Kidney capillary endothelial cell (primary cell): ENCODE results near the gene HTR1B.

Experiments used
- DNase-seq: peaks from one replicate; pipeline ENCODE4 v3.0.0-alpha.2; 2018; ENCODE audit warnings: low spot score

HTR1B gene

GRCh38 chr6:77463308-77463860, at the start of gene HTR1B:
HTR1B (minus strand) TSS chr6:77463491; CDS start chr6:77463403, 88 bp downstream.
- no peak for DNase-seq

- no peak for DNase-seq
Measured at GRCh38 chr6:77512554-77512953, 49.3 kb upstream of the HTR1B start.

- no peak for DNase-seq
Measured at GRCh38 chr6:77511860-77512259, 48.6 kb upstream of the HTR1B start.

- DNase-seq, result no peak
Measured at GRCh38 chr6:77502981-77503380, 39.7 kb upstream of the HTR1B start.

- DNase-seq, result no peak
Measured at GRCh38 chr6:77492530-77492929, 29.2 kb upstream of the HTR1B start.

- DNase-seq, result no peak
Measured at GRCh38 chr6:77487808-77488425, 24.6 kb upstream of the HTR1B start.

- DNase-seq, result no peak
Measured at GRCh38 chr6:77482981-77483380, 19.7 kb upstream of the HTR1B start.

- no peak for DNase-seq
Measured at GRCh38 chr6:77474973-77475372, 11.7 kb upstream of the HTR1B start.

- no peak for DNase-seq
Measured at GRCh38 chr6:77474286-77474956, 11.1 kb upstream of the HTR1B start.

GRCh38 chr6:77470983-77471382, 7.7 kb upstream of the HTR1B start:
- no peak for DNase-seq

- DNase-seq, result no peak
Measured at GRCh38 chr6:77468939-77469338, 5.6 kb upstream of the HTR1B start.

- DNase-seq, result peak; percentile 9
Measured at GRCh38 chr6:77466451-77467437, 3.5 kb upstream of the HTR1B start.

- DNase-seq, result peak; percentile 60
Measured at GRCh38 chr6:77466055-77466450, 2.8 kb upstream of the HTR1B start.

- no peak for DNase-seq
Measured at GRCh38 chr6:77464495-77464867, 1.2 kb upstream of the HTR1B start.

GRCh38 chr6:77463861-77464494, 687 bp upstream of the HTR1B start:
- DNase-seq, result no peak

GRCh38 chr6:77462359-77463307, 658 bp downstream of the HTR1B start:
- no peak for DNase-seq

- no peak for DNase-seq
Measured at GRCh38 chr6:77461796-77462195, 1.5 kb downstream of the HTR1B start.

- no peak for DNase-seq
Measured at GRCh38 chr6:77458421-77458820, 4.9 kb downstream of the HTR1B start.

GRCh38 chr6:77457720-77458349, 5.5 kb downstream of the HTR1B start:
- peak; percentile 57 for DNase-seq

GRCh38 chr6:77456531-77457248, 6.6 kb downstream of the HTR1B start:
- DNase-seq, result peak; percentile 34
